SH-SY5Y (cell line): Measurements from ENCODE around the gene TBC1D22A.

Experiments
- GATA2 ChIP-seq: IDR thresholded peaks from 2 replicates; pipeline ENCODE4 v1.6.1; 2011; ENCODE audit warnings: mild to moderate bottlenecking, low read depth, low read length
- GATA3 ChIP-seq: IDR thresholded peaks from 2 replicates; pipeline ENCODE4 v1.6.1; 2011; ENCODE audit warnings: low read depth, mild to moderate bottlenecking, low read length, moderate library complexity

DNA sequence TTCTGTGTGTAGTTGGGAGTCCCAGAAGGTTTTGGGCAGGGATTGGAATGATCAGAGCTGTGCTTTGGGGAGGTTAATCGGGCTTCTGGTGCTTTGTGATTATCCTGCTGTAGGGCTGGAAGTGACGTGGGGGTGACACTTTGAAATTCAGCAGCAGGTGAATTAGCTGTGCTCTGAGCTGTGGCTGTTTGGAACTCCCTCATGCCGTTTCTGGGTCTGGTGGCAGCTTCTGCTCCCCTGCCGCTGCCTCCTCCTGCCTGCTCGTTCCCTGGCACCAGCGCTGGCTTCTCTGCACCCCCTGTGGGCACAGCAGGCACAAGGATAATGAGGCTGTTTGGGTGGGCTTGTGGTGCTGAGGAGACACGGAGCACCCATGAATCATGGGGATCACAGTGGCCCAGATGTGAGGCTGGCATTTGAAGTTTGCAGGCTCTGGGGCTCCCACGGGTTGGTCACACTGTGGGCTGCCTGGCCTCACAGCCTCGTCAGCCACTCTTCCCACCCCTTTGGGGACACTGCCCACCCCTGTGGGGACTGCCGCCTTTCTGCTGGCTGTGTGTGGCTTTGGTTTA, 49.7 kb downstream of the TBC1D22A start:
- TF ChIP-seq GATA2 (no peak), GATA3 (no peak)
